ENCODE results near the gene LCORL. TPM values are rescaled to one million over a fixed set of nuclear protein-coding genes. Genes with fewer than 3 reads are reported as not detected.
"Not testable (repeated sequence)": the region's sequence is repeated elsewhere in the genome, so short reads cannot be mapped to it uniquely, and the experiment has no call there.

Gene LCORL
- total RNA-seq, 1 donor from 2014 or later, result 10.3 TPM

DNA sequence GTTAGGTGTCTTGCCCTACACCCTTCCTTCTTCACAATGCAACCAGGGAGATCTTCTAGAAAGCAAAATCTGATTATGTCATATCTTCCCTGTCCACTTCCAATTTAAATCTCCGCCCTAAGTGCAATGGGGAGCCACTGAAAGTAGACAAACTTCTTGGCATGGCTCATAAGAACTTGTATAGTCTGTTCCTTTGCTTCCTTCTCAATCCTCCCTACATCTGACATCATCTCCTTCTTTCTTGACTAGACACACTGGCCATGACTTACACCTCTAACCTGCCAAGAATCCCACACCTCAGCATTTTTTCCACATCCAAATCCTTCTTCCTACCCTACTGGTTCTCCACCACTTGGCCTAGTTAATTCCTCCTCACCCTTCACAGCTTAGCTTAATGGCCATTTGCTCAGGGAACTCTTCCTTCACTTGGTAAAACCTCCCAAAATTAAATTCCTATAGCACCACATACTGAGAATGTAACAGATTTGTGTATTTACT lies 155.6 kb downstream of the LCORL start:
- Mint-ChIP-seq H3K4me3 (ENCODE audit: unreplicated experiment) (no peak overlapping the region), H3K27me3 (ENCODE audit: low read depth, unreplicated experiment) (no peaks in the 10 kb centered on the region), H3K36me3 (ENCODE audit: low read depth, unreplicated experiment) (peaks cover 9% of the 10 kb centered on the region), H3K27ac (ENCODE audit: unreplicated experiment) (no peak overlapping the region), H3K9me3 (ENCODE audit: unreplicated experiment) (peaks cover 14% of the 10 kb centered on the region), H3K4me1 (ENCODE audit: low read depth, unreplicated experiment) (no peaks in the 10 kb centered on the region)
- H3K27me3 ChIP-seq (ENCODE audit: insufficient read depth, low read length), result no peaks in the 10 kb centered on the region
- FAIRE-seq (no peak), DNase-seq (ENCODE audit: low read depth) (no peak)
- no peak overlapping the region for H3K4me3 ChIP-seq (ENCODE audit: insufficient read depth, low read depth, low read length)
- H4K20me1 ChIP-seq (ENCODE audit: insufficient read depth, low read length), result no peaks in the 10 kb centered on the region
- no peak for TF ChIP-seq EZH2 (IDR thresholded peaks at IDR 0.05; ENCODE audit: insufficient read depth, low read length)
- TF ChIP-seq, protein P1, sequence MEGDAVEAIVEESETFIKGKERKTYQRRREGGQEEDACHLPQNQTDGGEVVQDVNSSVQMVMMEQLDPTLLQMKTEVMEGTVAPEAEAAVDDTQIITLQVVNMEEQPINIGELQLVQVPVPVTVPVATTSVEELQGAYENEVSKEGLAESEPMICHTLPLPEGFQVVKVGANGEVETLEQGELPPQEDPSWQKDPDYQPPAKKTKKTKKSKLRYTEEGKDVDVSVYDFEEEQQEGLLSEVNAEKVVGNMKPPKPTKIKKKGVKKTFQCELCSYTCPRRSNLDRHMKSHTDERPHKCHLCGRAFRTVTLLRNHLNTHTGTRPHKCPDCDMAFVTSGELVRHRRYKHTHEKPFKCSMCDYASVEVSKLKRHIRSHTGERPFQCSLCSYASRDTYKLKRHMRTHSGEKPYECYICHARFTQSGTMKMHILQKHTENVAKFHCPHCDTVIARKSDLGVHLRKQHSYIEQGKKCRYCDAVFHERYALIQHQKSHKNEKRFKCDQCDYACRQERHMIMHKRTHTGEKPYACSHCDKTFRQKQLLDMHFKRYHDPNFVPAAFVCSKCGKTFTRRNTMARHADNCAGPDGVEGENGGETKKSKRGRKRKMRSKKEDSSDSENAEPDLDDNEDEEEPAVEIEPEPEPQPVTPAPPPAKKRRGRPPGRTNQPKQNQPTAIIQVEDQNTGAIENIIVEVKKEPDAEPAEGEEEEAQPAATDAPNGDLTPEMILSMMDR (IDR thresholded peaks at IDR 0.05; ENCODE audit: insufficient read depth, low read depth, low read length), result no peak
- no peak overlapping the region for H3K4me2 ChIP-seq (ENCODE audit: low read length)
- H3K9ac ChIP-seq (ENCODE audit: low read length), result no peak overlapping the region
- no peaks in the 10 kb centered on the region for H3K4me1 ChIP-seq (ENCODE audit: insufficient read depth, low read length)
- no peaks in the 10 kb centered on the region for H3K9me3 ChIP-seq (ENCODE audit: insufficient read depth, low read depth, low read length)
- H3K36me3 ChIP-seq (ENCODE audit: insufficient read depth, low read length), result no peaks in the 10 kb centered on the region
- no peaks in the 10 kb centered on the region for H3K79me2 ChIP-seq (ENCODE audit: insufficient read depth, low read length)
- H2AFZ ChIP-seq (ENCODE audit: low read depth, low read length), result no peak overlapping the region
- no peak overlapping the region for H3K27ac ChIP-seq (ENCODE audit: low read depth, low read length)

DNA sequence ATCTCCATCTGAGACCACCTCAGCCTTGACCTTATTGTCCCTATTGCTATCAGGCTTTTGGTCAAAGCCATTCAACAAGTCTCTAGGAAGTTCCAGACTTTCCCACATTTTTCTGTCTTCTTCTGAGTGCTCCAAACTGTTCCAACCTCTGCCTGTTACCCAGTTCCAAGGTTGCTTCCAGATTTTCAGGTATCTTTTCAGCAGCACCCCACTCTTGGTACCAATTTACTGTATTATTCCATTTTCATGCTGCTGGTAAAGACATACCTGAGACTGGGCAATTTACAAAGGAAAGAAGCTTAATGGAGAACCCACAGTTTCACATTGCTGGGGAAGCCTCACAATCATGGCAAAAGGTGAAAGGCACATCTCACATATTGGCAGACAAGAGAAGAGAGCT lies 159.6 kb downstream of the LCORL start:
- not testable (repeated sequence) for DNase-seq (ENCODE audit: low read depth); H3K4me1 Mint-ChIP-seq (ENCODE audit: low read depth, unreplicated experiment); H3K27ac Mint-ChIP-seq (ENCODE audit: unreplicated experiment); H3K4me1 ChIP-seq (ENCODE audit: insufficient read depth, low read length); H4K20me1 ChIP-seq (ENCODE audit: insufficient read depth, low read length); H3K4me2 ChIP-seq (ENCODE audit: low read length); H3K27me3 Mint-ChIP-seq (ENCODE audit: low read depth, unreplicated experiment); H3K4me3 Mint-ChIP-seq (ENCODE audit: unreplicated experiment); H3K4me3 ChIP-seq (ENCODE audit: insufficient read depth, low read depth, low read length); FAIRE-seq; H2AFZ ChIP-seq (ENCODE audit: low read depth, low read length); H3K27ac ChIP-seq (ENCODE audit: low read depth, low read length); H3K27me3 ChIP-seq (ENCODE audit: insufficient read depth, low read length); H3K36me3 ChIP-seq (ENCODE audit: insufficient read depth, low read length); H3K36me3 Mint-ChIP-seq (ENCODE audit: low read depth, unreplicated experiment); H3K79me2 ChIP-seq (ENCODE audit: insufficient read depth, low read length); H3K9ac ChIP-seq (ENCODE audit: low read length); H3K9me3 ChIP-seq (ENCODE audit: insufficient read depth, low read depth, low read length)
- H3K9me3 Mint-ChIP-seq (ENCODE audit: unreplicated experiment), result peaks cover 14% of the 10 kb centered on the region

DNA sequence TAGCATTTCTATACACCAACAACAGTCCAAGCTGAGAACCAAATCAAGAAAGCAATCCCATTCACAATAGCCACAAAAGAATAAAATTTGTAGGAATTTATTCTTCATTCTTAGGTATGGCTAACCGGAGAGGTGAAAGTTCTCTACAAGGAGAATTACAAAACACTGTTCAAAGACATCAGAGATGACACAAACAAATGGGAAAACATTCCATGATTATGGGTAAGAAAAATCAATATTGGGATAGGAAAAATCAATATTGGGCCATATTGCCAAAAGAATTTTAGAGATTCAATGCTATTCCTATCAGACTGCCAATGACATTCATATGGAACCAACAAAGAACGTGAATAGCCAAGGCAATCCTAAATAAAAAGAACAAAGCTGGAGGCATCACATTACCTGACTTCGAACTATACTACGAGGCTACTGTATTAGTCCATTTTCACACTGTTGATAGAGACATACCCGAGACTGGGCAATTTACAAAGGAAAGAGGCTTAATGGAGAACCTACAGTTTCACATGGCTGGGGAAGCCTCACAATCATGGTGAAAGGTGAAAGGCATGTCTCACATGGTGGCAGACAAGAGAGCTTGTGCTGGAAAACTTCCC lies 161.7 kb downstream of the LCORL start:
- Histone ChIP-seq H3K27me3 (ENCODE audit: insufficient read depth, low read length) (no peaks in the 10 kb centered on the region), H3K9me3 (ENCODE audit: insufficient read depth, low read depth, low read length) (no peaks in the 10 kb centered on the region), H3K9ac (ENCODE audit: low read length) (no peak overlapping the region), H3K79me2 (ENCODE audit: insufficient read depth, low read length) (no peaks in the 10 kb centered on the region), H3K4me3 (ENCODE audit: insufficient read depth, low read depth, low read length) (no peak overlapping the region), H4K20me1 (ENCODE audit: insufficient read depth, low read length) (no peaks in the 10 kb centered on the region), H3K4me2 (ENCODE audit: low read length) (no peak overlapping the region), H3K4me1 (ENCODE audit: insufficient read depth, low read length) (no peaks in the 10 kb centered on the region), H3K27ac (ENCODE audit: low read depth, low read length) (no peak overlapping the region), H2AFZ (ENCODE audit: low read depth, low read length) (no peak overlapping the region), H3K36me3 (ENCODE audit: insufficient read depth, low read length) (no peaks in the 10 kb centered on the region)
- DNase-seq (ENCODE audit: low read depth), result no peak
- FAIRE-seq, result no peak
- Mint-ChIP-seq H3K27ac (ENCODE audit: unreplicated experiment) (no peak overlapping the region), H3K27me3 (ENCODE audit: low read depth, unreplicated experiment) (no peaks in the 10 kb centered on the region), H3K36me3 (ENCODE audit: low read depth, unreplicated experiment) (peaks cover 9% of the 10 kb centered on the region), H3K9me3 (ENCODE audit: unreplicated experiment) (peaks cover 14% of the 10 kb centered on the region), H3K4me3 (ENCODE audit: unreplicated experiment) (no peak overlapping the region), H3K4me1 (ENCODE audit: low read depth, unreplicated experiment) (no peaks in the 10 kb centered on the region)
- TF ChIP-seq, protein P1 (IDR thresholded peaks at IDR 0.05; ENCODE audit: insufficient read depth, low read depth, low read length), result no peak
- TF ChIP-seq EZH2 (IDR thresholded peaks at IDR 0.05; ENCODE audit: insufficient read depth, low read length), result no peak
